Measurements from ENCODE around the gene ARHGEF10L. TPM values are rescaled to one million over a fixed set of nuclear protein-coding genes. Genes with fewer than 3 reads are reported as not detected.

ARHGEF10L gene
- total RNA-seq, 1 donor from 2014 or later, result 39.9 TPM

DNA sequence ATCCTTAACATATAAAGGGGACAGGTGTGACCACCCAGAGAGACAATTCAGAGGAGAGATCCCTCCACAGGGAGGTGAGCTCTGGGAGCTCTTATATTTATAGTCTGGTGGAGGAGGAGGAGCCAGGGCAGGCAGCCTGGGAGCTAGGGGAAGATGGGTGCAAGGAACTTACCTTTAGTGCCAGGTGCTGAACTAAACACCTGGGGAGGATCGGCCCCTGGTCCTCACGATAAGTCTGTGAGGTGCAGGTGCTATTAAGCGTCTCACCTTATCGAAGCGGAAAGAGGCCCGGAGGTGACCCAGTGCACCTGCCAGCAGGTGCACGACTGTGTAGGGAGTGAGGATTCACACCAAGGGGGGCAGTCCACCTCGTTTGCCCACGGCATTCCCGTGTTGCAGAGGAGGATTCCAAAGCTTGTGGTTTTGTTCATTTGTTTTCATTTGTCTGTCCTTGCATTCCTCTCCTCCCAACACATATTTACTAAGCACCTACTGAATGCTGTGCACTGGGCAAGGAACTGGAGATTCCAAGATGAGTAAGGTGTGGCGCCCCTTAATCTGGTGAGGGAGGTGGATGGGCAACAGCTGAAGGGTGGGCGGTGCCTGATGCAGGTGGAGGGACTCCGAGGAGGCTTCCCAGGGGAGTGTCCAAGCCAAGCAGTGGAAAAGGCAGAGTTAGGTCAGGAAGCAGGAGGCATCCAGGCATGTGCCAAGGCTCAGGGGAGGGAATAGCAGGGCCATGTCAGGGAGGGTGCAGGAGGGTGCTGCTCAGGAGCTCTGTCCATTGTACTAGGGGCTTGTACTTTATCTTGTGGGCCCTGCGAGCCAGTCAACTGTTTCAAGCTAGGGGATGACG is 11.5 kb downstream of the ARHGEF10L start:
- DNase-seq, result no peak

GRCh38 chr1:17551755-17552234 is 12.3 kb downstream of the ARHGEF10L start:
- DNase-seq, result peak; percentile 34

DNA sequence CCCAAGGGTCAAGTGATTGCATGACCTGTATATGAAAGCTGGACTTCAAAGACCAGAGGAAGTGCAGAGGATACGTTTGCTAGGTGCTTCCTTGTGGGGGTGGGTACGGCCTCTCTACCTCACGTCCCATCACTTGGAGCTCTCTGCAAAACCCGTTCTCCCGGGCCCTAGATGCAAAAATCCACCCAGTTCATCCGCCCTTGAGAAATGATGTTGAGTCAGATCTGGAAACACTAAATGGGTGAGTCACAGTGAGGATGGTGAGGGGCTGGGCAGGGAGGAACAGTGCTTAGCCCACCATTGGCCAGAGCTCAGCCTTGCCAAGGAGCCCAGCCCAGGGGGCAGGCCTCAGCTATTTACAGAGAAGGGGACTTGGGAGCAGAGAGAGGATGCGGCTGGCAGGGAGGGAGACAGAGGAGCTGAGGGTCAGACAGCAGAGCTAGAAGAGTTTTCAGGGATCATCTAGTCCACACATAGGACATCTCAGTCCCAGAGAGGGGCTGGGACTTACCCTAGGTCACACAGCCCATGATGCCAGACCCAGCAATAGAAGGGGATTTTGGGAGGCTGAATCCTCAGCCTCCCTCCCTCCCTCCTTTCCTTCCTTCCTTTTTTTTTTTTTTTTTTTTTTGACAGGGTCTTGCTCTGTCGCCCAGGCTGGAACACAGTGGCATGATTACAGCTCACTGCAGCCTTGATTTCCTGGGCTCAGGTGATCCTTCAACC is 14.6 kb downstream of the ARHGEF10L start:
- no peak for DNase-seq

- DNase-seq, result no peak
Observed at GRCh38 chr1:17554954-17555353, 15.5 kb downstream of the ARHGEF10L start.

DNA sequence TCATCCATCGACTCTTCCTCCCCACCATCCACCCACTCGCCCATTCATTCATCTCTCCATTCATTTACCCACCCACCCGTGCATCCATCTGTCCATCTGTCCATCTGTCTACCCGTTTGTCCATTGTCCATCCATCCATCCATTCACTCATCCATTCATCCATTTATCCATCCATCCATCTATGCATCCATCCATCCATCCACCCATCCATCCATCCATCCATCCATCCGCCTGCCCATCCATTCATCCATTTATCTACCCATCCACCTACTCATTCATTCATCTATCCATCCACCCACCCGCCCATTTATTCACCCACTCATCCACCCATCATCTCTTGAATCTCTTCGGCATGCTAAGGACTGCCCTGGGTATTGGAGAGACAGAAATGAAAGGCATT is 18.5 kb downstream of the ARHGEF10L start:
- no peak for DNase-seq

GRCh38 chr1:17558541-17558940 is 19.0 kb downstream of the ARHGEF10L start:
- DNase-seq, result no peak

DNA sequence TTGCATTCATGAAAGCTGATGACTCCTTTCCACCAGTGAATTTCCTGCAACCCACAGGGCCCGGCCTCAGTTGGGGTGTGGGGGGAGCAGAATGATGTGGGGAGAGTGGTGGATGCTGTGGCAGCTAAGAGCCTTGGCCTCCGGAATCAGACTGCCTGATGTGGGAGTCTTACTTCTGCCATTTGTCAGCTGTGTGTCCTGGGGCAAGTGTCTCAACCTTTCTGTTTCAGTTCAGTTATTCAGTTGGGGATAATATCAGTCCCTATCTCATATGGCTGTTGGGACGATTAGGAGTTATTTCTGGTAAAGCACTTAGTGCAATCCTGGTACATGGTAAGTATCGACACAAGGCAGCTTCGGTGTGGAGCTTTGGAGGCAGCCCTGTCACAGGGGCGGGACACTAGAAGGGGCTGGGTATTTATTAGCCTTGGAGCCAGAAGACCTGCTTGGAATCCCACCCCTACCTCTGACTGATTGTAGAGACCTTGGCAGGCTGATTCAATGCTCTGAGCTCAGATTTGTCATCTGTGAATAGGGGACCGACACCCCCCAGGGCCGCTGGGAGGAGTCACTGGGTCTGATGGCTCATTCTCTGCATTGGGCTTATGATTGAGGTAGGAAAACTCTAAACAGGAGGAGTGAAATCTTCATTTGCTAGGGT is 19.6 kb downstream of the ARHGEF10L start:
- DNase-seq, result no peak

- no peak for DNase-seq
Observed at GRCh38 chr1:17559615-17560419, 20.3 kb downstream of the ARHGEF10L start.

DNA sequence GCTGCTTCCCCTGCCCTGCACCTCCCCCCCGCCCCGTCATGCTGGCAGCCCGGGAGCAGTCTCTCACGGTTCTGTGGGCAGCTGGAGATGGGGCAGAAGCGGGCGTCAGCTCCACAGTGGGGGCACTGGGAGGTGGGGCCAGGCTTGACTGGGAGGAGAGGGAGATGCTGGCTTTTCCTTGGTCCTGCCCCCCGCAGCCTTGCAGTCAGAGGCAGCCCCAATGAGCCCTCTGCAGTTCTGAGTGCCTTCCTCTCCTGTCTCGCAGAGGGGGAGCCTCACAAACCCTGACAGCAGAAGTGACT is 21.7 kb downstream of the ARHGEF10L start:
- no peak for DNase-seq

GRCh38 chr1:17561561-17561985 is 22.1 kb downstream of the ARHGEF10L start:
- peak; percentile 41 for DNase-seq

- DNase-seq, result no peak
Observed at GRCh38 chr1:17562375-17562774, 22.9 kb downstream of the ARHGEF10L start.

GRCh38 chr1:17563494-17564281 is 24.2 kb downstream of the ARHGEF10L start:
- DNase-seq, result no peak

GRCh38 chr1:17564458-17565393 is 25.2 kb downstream of the ARHGEF10L start:
- DNase-seq, result no peak

GRCh38 chr1:17565461-17566252 is 26.2 kb downstream of the ARHGEF10L start:
- DNase-seq, result no peak

DNA sequence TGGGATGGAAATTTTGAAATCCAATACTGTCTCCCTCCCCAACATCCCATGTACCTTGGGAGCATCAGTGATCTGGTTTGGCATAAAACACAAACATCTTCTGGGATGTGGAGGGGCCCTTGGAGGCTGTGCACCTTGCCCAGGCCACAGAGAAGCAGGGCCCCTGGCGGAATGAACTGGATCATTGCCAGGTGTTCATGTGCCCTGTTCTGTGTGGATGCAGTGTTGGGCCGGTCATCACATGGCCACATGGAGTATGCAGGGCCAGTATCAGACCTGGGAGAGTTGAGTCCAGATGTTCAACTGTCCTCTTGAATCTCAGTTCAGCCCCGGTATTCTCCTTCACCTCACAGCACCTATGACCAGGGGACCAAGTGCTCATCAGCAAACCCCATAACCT is 26.9 kb downstream of the ARHGEF10L start:
- no peak for DNase-seq

- no peak for DNase-seq
Observed at GRCh38 chr1:17566892-17567291, 27.4 kb downstream of the ARHGEF10L start.

GRCh38 chr1:17567582-17567981 is 28.1 kb downstream of the ARHGEF10L start:
- DNase-seq, result peak; percentile 26

DNA sequence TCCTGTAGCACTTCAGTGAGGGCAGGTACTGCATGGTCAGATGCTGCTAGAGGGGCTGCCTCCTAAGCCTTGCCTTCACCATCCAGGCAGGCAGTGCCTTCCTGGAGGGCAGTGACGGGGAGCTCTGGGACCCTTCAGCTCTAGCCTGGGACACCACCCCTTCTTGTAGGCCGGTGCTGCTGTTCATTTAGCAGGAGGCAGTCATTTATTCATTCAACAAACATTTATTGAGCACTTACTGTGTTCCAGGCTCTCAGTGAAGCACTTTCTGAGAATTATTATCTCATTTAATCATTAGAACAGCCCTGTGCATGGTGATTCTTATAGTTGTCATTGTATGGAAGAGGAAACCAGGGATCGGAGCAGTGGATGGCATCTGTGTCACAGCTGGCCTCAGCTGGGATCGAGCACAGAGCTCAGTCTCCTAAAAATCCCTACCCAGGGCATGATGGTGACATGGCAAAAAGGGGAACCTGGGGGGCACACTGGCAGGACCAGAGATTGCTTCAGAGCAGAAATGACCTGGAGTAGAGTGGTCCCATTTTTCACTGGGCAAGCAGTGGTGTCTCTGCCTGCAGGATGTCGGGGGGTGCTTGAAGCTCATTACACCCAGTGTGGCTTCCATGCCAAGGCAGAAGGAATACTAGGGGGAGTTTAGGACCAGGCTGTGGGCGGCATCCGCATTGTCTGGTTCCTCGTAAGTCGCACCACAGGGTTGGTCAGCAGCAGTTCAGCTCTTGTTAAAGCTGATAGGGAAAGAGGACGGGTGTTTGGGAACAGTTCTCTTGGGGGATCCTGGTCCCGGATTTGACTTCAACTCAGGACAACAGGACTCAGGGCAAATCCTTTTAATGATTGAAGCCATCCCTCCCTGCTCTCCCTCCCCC is 28.8 kb downstream of the ARHGEF10L start:
- no peak for DNase-seq
